Naive B cell (primary cell): Measurements from ENCODE around the gene DGUOK. TPM values are rescaled to one million over a fixed set of nuclear protein-coding genes. Genes with fewer than 3 reads are reported as not detected.

ENCODE experiments used
- ATAC-seq, 2 donors: fragments of 150-1000 bp; cut with Tn5 transposase; 2 replicates each; pipeline ENCODE4 v1.10.0; 2021; ENCODE audit warnings: low read depth in 2 of 2, mild to moderate bottlenecking in 2 of 2, moderate library complexity in 2 of 2
- DNase-seq: peaks from one replicate; pipeline ENCODE4 v3.0.0; 2022
- H3K27ac Mint-ChIP-seq, 6 donors: one replicate each; pipeline ENCODE4 v1.8.0; 2020 to 2022; ENCODE audit warnings: mild to moderate bottlenecking in 6 of 6, mixed read lengths in 6 of 6, moderate library complexity in 5 of 6, inconsistent platforms in 2 of 6
- H3K27me3 Mint-ChIP-seq, 3 donors: one replicate each; pipeline ENCODE4 v1.8.0; 2021 to 2022; ENCODE audit warnings: mixed read lengths in 3 of 3, mild to moderate bottlenecking in 1 of 3
- H3K36me3 Mint-ChIP-seq, 2 donors: one replicate each; pipeline ENCODE4 v1.8.0; 2020 to 2022; ENCODE audit warnings: mixed read lengths in 2 of 2, inconsistent platforms in 1 of 2, mild to moderate bottlenecking in 1 of 2
- H3K4me1 Mint-ChIP-seq, 3 donors: one replicate each; pipeline ENCODE4 v1.8.0; 2020 to 2022; ENCODE audit warnings: mixed read lengths in 3 of 3, inconsistent platforms in 1 of 3, mild to moderate bottlenecking in 1 of 3, moderate library complexity in 1 of 3
- H3K4me3 Mint-ChIP-seq, 8 donors: one replicate each; pipeline ENCODE4 v1.8.0; 2020 to 2022; ENCODE audit warnings: mild to moderate bottlenecking in 8 of 8, mixed read lengths in 8 of 8, moderate library complexity in 8 of 8, inconsistent platforms in 2 of 8
- H3K9me3 Mint-ChIP-seq, 7 donors: one replicate each; pipeline ENCODE4 v1.8.0; 2020 to 2022; ENCODE audit warnings: mixed read lengths in 7 of 7, mild to moderate bottlenecking in 5 of 7, inconsistent platforms in 2 of 7, moderate library complexity in 1 of 7
- polyA plus RNA-seq, 6 donors: library from polyadenylated mRNA; unstranded; fragments of 300-500 nt; fragmentation: Illumina TruSeq; gene quantifications; one replicate each; pipeline ENCODE4 v1.2.3, GENCODE V29; 2021; ENCODE audit warnings: low read depth in 6 of 6

The DGUOK gene
- polyA plus RNA-seq, 6 donors from 2014 or later, result 192 to 245 (median 213) TPM

GRCh38 chr2:73994178-73994831, 67.6 kb downstream of the DGUOK start:
- H3K9me3 Mint-ChIP-seq, result peaks cover 0 to 10% (median 3%) of the 10 kb centered on the region in 7 donors
- ATAC-seq, result peak in 1 of 2 donors; percentile 29
- H3K36me3 Mint-ChIP-seq, result peaks cover 21 to 24% of the 10 kb centered on the region in 2 donors

GRCh38 chr2:73995810-73996209, 69.1 kb downstream of the DGUOK start:
- peaks cover 6 to 9% of the 10 kb centered on the region in 2 donors for H3K36me3 Mint-ChIP-seq

More at GRCh38 chr2:73994178-73994831, 67.6 kb downstream of the DGUOK start:
- DNase-seq, result no peak
- H3K27ac Mint-ChIP-seq, result peak overlapping the region in 4 of 6 donors; percentile 19 to 85 (median 50)
- peaks cover 61 to 94% (median 70%) of the 10 kb centered on the region in 3 donors for H3K4me1 Mint-ChIP-seq
- no peak overlapping the region for H3K4me3 Mint-ChIP-seq
- H3K27me3 Mint-ChIP-seq, result no peaks in the 10 kb centered on the region

GRCh38 chr2:73997813-73998212, 71.1 kb downstream of the DGUOK start:
- ATAC-seq (no peak), DNase-seq (no peak)
- no peaks in the 10 kb centered on the region for H3K9me3 Mint-ChIP-seq
- peaks cover 72 to 94% (median 72%) of the 10 kb centered on the region in 3 donors for H3K4me1 Mint-ChIP-seq
- H3K27me3 Mint-ChIP-seq, result no peaks in the 10 kb centered on the region
- H3K36me3 Mint-ChIP-seq, result no peaks in the 10 kb centered on the region
- H3K4me3 Mint-ChIP-seq, result peak overlapping the region in 1 of 8 donors; percentile 36
- peak overlapping the region in 4 of 6 donors; percentile 44 to 78 (median 58) for H3K27ac Mint-ChIP-seq

More at GRCh38 chr2:73995810-73996209, 69.1 kb downstream of the DGUOK start:
- Mint-ChIP-seq H3K9me3 (peaks cover 0 to 6% (median 3%) of the 10 kb centered on the region in 7 donors), H3K27me3 (no peaks in the 10 kb centered on the region), H3K4me3 (peak overlapping the region in 2 of 8 donors; percentile 10 to 12), H3K4me1 (peaks cover 62 to 94% (median 70%) of the 10 kb centered on the region in 3 donors), H3K27ac (no peak overlapping the region)
- ATAC-seq, result peak in 1 of 2 donors; percentile 22
- no peak for DNase-seq

GRCh38 chr2:73998451-73998850, 71.8 kb downstream of the DGUOK start:
- Mint-ChIP-seq H3K4me1 (peaks cover 70 to 93% (median 71%) of the 10 kb centered on the region in 3 donors), H3K27me3 (no peaks in the 10 kb centered on the region), H3K36me3 (no peaks in the 10 kb centered on the region), H3K4me3 (peak overlapping the region in 3 of 8 donors; percentile 27 to 38 (median 33)), H3K9me3 (no peaks in the 10 kb centered on the region), H3K27ac (peak overlapping the region; percentile 19 to 79 (median 50))
- no peak for ATAC-seq
- no peak for DNase-seq

- Mint-ChIP-seq H3K36me3 (no peaks in the 10 kb centered on the region), H3K4me3 (no peak overlapping the region), H3K4me1 (peaks cover 69 to 92% (median 70%) of the 10 kb centered on the region in 3 donors), H3K27ac (peak overlapping the region in 3 of 6 donors; percentile 19 to 79 (median 51)), H3K9me3 (no peaks in the 10 kb centered on the region), H3K27me3 (no peaks in the 10 kb centered on the region)
- ATAC-seq (no peak), DNase-seq (no peak)
Measured at GRCh38 chr2:73998933-73999332, 72.3 kb downstream of the DGUOK start.

- ATAC-seq (no peak), DNase-seq (no peak)
- Mint-ChIP-seq H3K27ac (peak overlapping the region; percentile 57 to 79 (median 62)), H3K4me1 (peaks cover 71 to 91% (median 74%) of the 10 kb centered on the region in 3 donors), H3K9me3 (no peaks in the 10 kb centered on the region), H3K36me3 (no peaks in the 10 kb centered on the region), H3K4me3 (peak overlapping the region in 2 of 8 donors; percentile 35 to 40), H3K27me3 (no peaks in the 10 kb centered on the region)
Measured at GRCh38 chr2:73999881-74000597, 73.4 kb downstream of the DGUOK start.

- H3K4me1 Mint-ChIP-seq, result peaks cover 76 to 85% (median 79%) of the 10 kb centered on the region in 3 donors
- DNase-seq, result no peak
Measured at GRCh38 chr2:74000666-74001065, 74.0 kb downstream of the DGUOK start.

GRCh38 chr2:74001121-74001520, 74.4 kb downstream of the DGUOK start:
- DNase-seq (no peak), ATAC-seq (no peak)
- Mint-ChIP-seq H3K36me3 (no peaks in the 10 kb centered on the region), H3K9me3 (no peaks in the 10 kb centered on the region), H3K4me3 (peak overlapping the region in 7 of 8 donors; percentile 67 to 93 (median 83)), H3K27ac (peak overlapping the region in 5 of 6 donors; percentile 79 to 97 (median 92)), H3K27me3 (no peaks in the 10 kb centered on the region), H3K4me1 (peaks cover 78 to 83% (median 83%) of the 10 kb centered on the region in 3 donors)

More at GRCh38 chr2:74000666-74001065, 74.0 kb downstream of the DGUOK start:
- Mint-ChIP-seq H3K27me3 (no peaks in the 10 kb centered on the region), H3K27ac (peak overlapping the region; percentile 48 to 90 (median 66)), H3K4me3 (peak overlapping the region in 5 of 8 donors; percentile 22 to 70 (median 40)), H3K9me3 (no peaks in the 10 kb centered on the region), H3K36me3 (no peaks in the 10 kb centered on the region)
- no peak for ATAC-seq

- no peak for DNase-seq
- H3K36me3 Mint-ChIP-seq, result no peaks in the 10 kb centered on the region
Measured at GRCh38 chr2:74001781-74002504, 75.3 kb downstream of the DGUOK start.

GRCh38 chr2:74002505-74003421, 76.1 kb downstream of the DGUOK start:
- DNase-seq (peak; percentile 79), ATAC-seq (peak; percentile 87 to 88)
- Mint-ChIP-seq H3K27ac (peak overlapping the region in 5 of 6 donors; percentile 17 to 87 (median 73)), H3K9me3 (no peaks in the 10 kb centered on the region), H3K36me3 (no peaks in the 10 kb centered on the region), H3K4me3 (peak overlapping the region; percentile 70 to 93 (median 84)), H3K27me3 (no peaks in the 10 kb centered on the region), H3K4me1 (peaks cover 74 to 86% (median 76%) of the 10 kb centered on the region in 3 donors)

More at GRCh38 chr2:74001781-74002504, 75.3 kb downstream of the DGUOK start:
- Mint-ChIP-seq H3K27me3 (no peaks in the 10 kb centered on the region), H3K4me3 (peak overlapping the region; percentile 70 to 93 (median 88)), H3K4me1 (peaks cover 75 to 88% (median 80%) of the 10 kb centered on the region in 3 donors), H3K27ac (peak overlapping the region; percentile 75 to 97 (median 91)), H3K9me3 (no peaks in the 10 kb centered on the region)
- ATAC-seq, result peak; percentile 67 to 73

- Mint-ChIP-seq H3K9me3 (no peaks in the 10 kb centered on the region), H3K27me3 (no peaks in the 10 kb centered on the region), H3K4me3 (peak overlapping the region; percentile 12 to 78 (median 50)), H3K4me1 (peaks cover 67 to 82% (median 74%) of the 10 kb centered on the region in 3 donors), H3K27ac (peak overlapping the region in 1 of 6 donors; percentile 76), H3K36me3 (no peaks in the 10 kb centered on the region)
- ATAC-seq (no peak), DNase-seq (no peak)
Measured at GRCh38 chr2:74003494-74004211, 77.0 kb downstream of the DGUOK start.
